Measurements from ENCODE around the gene GRSF1. TPM values are rescaled to one million over a fixed set of nuclear protein-coding genes. Genes with fewer than 3 reads are reported as not detected.

Gene GRSF1
- total and polyA plus RNA-seq, 2 of the 13 experiments (the other 11 are each of a cell fraction or from before 2014, with no cell fraction given), result 66.5 to 103 TPM

- H3K9me3 ChIP-seq (ENCODE audit: low read length), result no peaks in the 10 kb centered on the region
- DNase-seq (ENCODE audit: low spot score) (no peak), ATAC-seq (no peak), FAIRE-seq (no peak)
- peaks cover 14% of the 10 kb centered on the region; the same call in 1 of the 2 replicates for H3K4me1 ChIP-seq (ENCODE audit: insufficient read depth, low read length)
- H3K27me3 ChIP-seq (ENCODE audit: control insufficient read depth in 1 of 2, insufficient read depth in 2 of 2, low read length in 2 of 2), result no peaks in the 10 kb centered on the region; a peak in 1 of 5 replicates
- intact Hi-C loops (cut with micrococcal nuclease; ENCODE audit: unreplicated experiment) (loop anchor here (5.0 kb wide), 2 partner anchors 157 to 192 kb away; partner anchors contain the start of gene UTP3), in situ Hi-C loops (cut with HindIII; ENCODE audit: extremely low pct_ligation_motif_present, low pct_unique_long_range_greater_than_20kb) (loop anchor here (10.0 kb wide), 1 partner anchor 151 kb away; the partner anchor contains the start of gene DCK)
- 76% methylated on average over 9 of the region's 9 CpGs for WGBS (ENCODE audit: low lambda C conversion rate)
- no TSS peak for BruUV-seq (replicated peaks)
- POLR2A ChIA-PET, result no interaction called here
- H4K20me1 ChIP-seq (ENCODE audit: insufficient read depth, low read length), result no peaks in the 10 kb centered on the region
- CTCF ChIA-PET (ENCODE audit: low intra/inter-chr PET ratio, low total read pairs), result no interaction called here
- no peak overlapping the region for H3K4me2 ChIP-seq (ENCODE audit: low read depth, low read length)
- H3K4me3 ChIP-seq (replicated peaks in 1 of 3; ENCODE audit: insufficient read depth in 1 of 3, low read depth in 2 of 3, low read length in 3 of 3), result no peak overlapping the region
- no peaks in the 10 kb centered on the region for H3K36me3 ChIP-seq (replicated peaks in 1 of 2; ENCODE audit: control insufficient read depth in 1 of 2, insufficient read depth in 2 of 2, low read length in 2 of 2)
- no peak for TF ChIP-seq UBTF (CRISPR knock-in tag; IDR thresholded peaks at IDR 0.05)
- no peak for TF ChIP-seq EEA1 (CRISPR knock-in tag; IDR thresholded peaks at IDR 0.05; ENCODE audit: borderline replicate concordance)
- no peak for TF ChIP-seq ZNF770 (CRISPR knock-in tag; IDR thresholded peaks at IDR 0.05)
- TF ChIP-seq HNF4G (IDR thresholded peaks at IDR 0.05; ENCODE audit: borderline replicate concordance, low read depth, low read length), result no peak
- no peak for TF ChIP-seq HNF4G (CRISPR knock-in tag; IDR thresholded peaks at IDR 0.05; ENCODE audit: borderline replicate concordance, low read depth)
- TF ChIP-seq HINFP (CRISPR knock-in tag; IDR thresholded peaks at IDR 0.05; ENCODE audit: low read depth), result no peak
- no peak for TF ChIP-seq ZNF12 (CRISPR knock-in tag; IDR thresholded peaks at IDR 0.05)
- TF ChIP-seq SRSF9 (IDR thresholded peaks at IDR 0.05; ENCODE audit: borderline replicate concordance, insufficient read depth, low read depth, low read length, poor library complexity, severe bottlenecking), result no peak
- no peak for TF ChIP-seq ZSCAN9 (CRISPR knock-in tag; IDR thresholded peaks at IDR 0.05; ENCODE audit: borderline replicate concordance)
- no peak for TF ChIP-seq ZNF761 (CRISPR knock-in tag; conservative IDR thresholded peaks at IDR 0.05)
- TF ChIP-seq RFXANK (CRISPR knock-in tag; IDR thresholded peaks at IDR 0.05), result no peak
- TF ChIP-seq CTCF (CRISPR knock-in tag; IDR thresholded peaks at IDR 0.05), result no peak
- no peak for TF ChIP-seq ZFYVE20 (CRISPR knock-in tag; IDR thresholded peaks at IDR 0.05; ENCODE audit: borderline replicate concordance, low read depth)
- no peak for TF ChIP-seq SIX4 (CRISPR knock-in tag; IDR thresholded peaks at IDR 0.05)
- TF ChIP-seq HNRNPLL (IDR thresholded peaks at IDR 0.05; ENCODE audit: low read depth, low read length, poor library complexity, severe bottlenecking), result no peak
- no peak overlapping the region for H3K9ac ChIP-seq (ENCODE audit: insufficient read depth, low read depth, low read length)
- H2AFZ ChIP-seq (ENCODE audit: low read length), result no peak overlapping the region
- peaks cover under 1% of the 10 kb centered on the region for H3K79me2 ChIP-seq (ENCODE audit: insufficient read depth, low read length)
- H3K27ac ChIP-seq (ENCODE audit: extremely low read length, insufficient read depth, low read length), result no peak overlapping the region
Measured at GRCh38 chr4:70844180-70844579, 4.5 kb upstream of the GRSF1 start.
